K562 (cell line): Measurements from ENCODE around the gene MRI1. TPM values are rescaled to one million over a fixed set of nuclear protein-coding genes. Genes with fewer than 3 reads are reported as not detected.

ENCODE experiments used
- ARID2 ChIP-seq: fragments of 450-650 bp; IDR thresholded peaks from 2 replicates; pipeline ENCODE4 v1.6.1; 2017; ENCODE audit warnings: antibody characterized with exemption, mild to moderate bottlenecking
- BRCA1 ChIP-seq, 2 experiments: fragments of 450-650 bp in 1 of 2; sonication (generic) in 1 of 2; formaldehyde crosslinking in 1 of 2; IDR thresholded peaks; 2 replicates each; pipeline versions ENCODE4 v1.5.0 to v1.6.1; 2017 to 2020; ENCODE audit warnings: mild to moderate bottlenecking in 1 of 2, missing genetic modification reagents in 1 of 2
- CEBPB ChIP-seq: fragments of 450-650 bp; IDR thresholded peaks from 2 replicates; pipeline ENCODE4 v1.6.1; 2016; ENCODE audit warnings: missing genetic modification characterization, missing compliant biosample characterization
- DPF2 ChIP-seq: fragments of 450-650 bp; IDR thresholded peaks from 2 replicates; pipeline ENCODE4 v1.6.1; 2016
- ELF4 ChIP-seq: fragments of 450-650 bp; formaldehyde crosslinking; IDR thresholded peaks from 2 replicates; pipeline ENCODE4 v1.4.0; 2022; ENCODE audit warnings: missing genetic modification characterization
- FUS ChIP-seq: fragments of 200-400 bp; formaldehyde crosslinking; optimal IDR thresholded peaks from 2 replicates; pipeline ENCODE3; 2017; ENCODE audit warnings: low read depth, low read length
- NFE2 ChIP-seq: IDR thresholded peaks from 2 replicates; pipeline ENCODE4 v1.6.1; 2014; ENCODE audit warnings: antibody characterized with exemption, low read depth
- NR2F6 ChIP-seq: fragments of 450-650 bp; formaldehyde crosslinking; IDR thresholded peaks from 2 replicates; pipeline ENCODE4 v1.4.0; 2020; ENCODE audit warnings: mild to moderate bottlenecking
- POLR2A ChIP-seq: fragments of 450-650 bp; conservative IDR thresholded peaks from 2 replicates; pipeline ENCODE4 v1.6.1; 2016
- RBM39 ChIP-seq: fragments of 200-400 bp; formaldehyde crosslinking; optimal IDR thresholded peaks from 2 replicates; pipeline ENCODE3; 2018; ENCODE audit warnings: low read depth, low read length
- SIN3A ChIP-seq, 2 experiments: fragments of 150-350 bp in 1 of 2; IDR thresholded peaks; 2 replicates each; pipeline ENCODE4 v1.6.1; 2011 to 2016; ENCODE audit warnings: borderline replicate concordance in 2 of 2, low read depth in 2 of 2, low read length in 2 of 2, mild to moderate bottlenecking in 2 of 2, moderate library complexity in 2 of 2; ENCODE audit not compliant: control insufficient read depth in 1 of 2
- SMARCA4 ChIP-seq: fragments of 450-650 bp; IDR thresholded peaks from 2 replicates; pipeline ENCODE4 v1.6.1; 2016
- SOX6 ChIP-seq: fragments of 450-650 bp; IDR thresholded peaks from 2 replicates; pipeline ENCODE4 v1.6.1; 2014; ENCODE audit warnings: mild to moderate bottlenecking
- TOE1 ChIP-seq, 2 experiments: fragments of 450-650 bp in 1 of 2; sonication (generic) in 1 of 2; formaldehyde crosslinking in 1 of 2; IDR thresholded peaks; 2 replicates each; pipeline versions ENCODE4 v1.7.1 to v1.8.0; 2016 to 2022; ENCODE audit warnings: borderline replicate concordance in 2 of 2, mild to moderate bottlenecking in 2 of 2, antibody characterized with exemption in 1 of 2, inconsistent platforms in 1 of 2, low read depth in 1 of 2, missing genetic modification reagents in 1 of 2, moderate library complexity in 1 of 2
- polyA plus RNA-seq, 8 experiments: library from polyadenylated mRNA; depleted of rRNA in 4 of 8; stranded (reverse) in 5 of 8; unstranded in 3 of 8; fragments of >200 nt; fragmentation: Nextera tagmentation in 2 of 8; fragmentation: Illumina TruSeq in 1 of 8; extraction: Ambion mirVana in 2 of 8; extraction: Trizol in 1 of 8; gene quantifications; 2 replicates each; pipeline versions ENCODE4 v1.2.1 to v1.2.3, GENCODE V29; 2011 to 2014; ENCODE audit warnings: inconsistent platforms in 1 of 8, missing spikeins in 1 of 8
- total RNA-seq, 7 experiments: library from RNA; depleted of rRNA in 6 of 7; stranded (reverse); fragments of >200 nt in 6 of 7; fragmentation: Illumina TruSeq in 2 of 7; extraction: Trizol in 2 of 7; gene quantifications; 2 replicates each; pipeline versions ENCODE4 v1.2.1 to v1.2.3, GENCODE V29; 2011 to 2021; ENCODE audit warnings: low replicate concordance in 1 of 7
- TF ChIP-seq, protein P1 (sequence below): fragments of 200-400 bp; formaldehyde crosslinking; IDR thresholded peaks from 2 replicates; pipeline ENCODE4 v1.6.1; 2017; ENCODE audit warnings: mild to moderate bottlenecking, low read depth, low read length, moderate library complexity
- TF ChIP-seq, protein P2 (sequence below): sonication (generic); formaldehyde crosslinking; IDR thresholded peaks from 2 replicates; pipeline ENCODE4 v1.8.1; 2023; ENCODE audit warnings: mild to moderate bottlenecking, missing genetic modification reagents, moderate library complexity
- TF ChIP-seq, protein P3 (sequence below): fragments of 450-650 bp; formaldehyde crosslinking; IDR thresholded peaks from 2 replicates; pipeline ENCODE4 v1.4.0; 2020; ENCODE audit warnings: mild to moderate bottlenecking
- TF ChIP-seq, protein P4 (sequence below): fragments of 250-450 bp; sonication (Bioruptor Pico); IDR thresholded peaks from 2 replicates; pipeline ENCODE4 v1.5.0; 2022; ENCODE audit warnings: mild to moderate bottlenecking
- TF ChIP-seq, protein P5 (sequence below): fragments of 250-450 bp; sonication (Bioruptor Pico); IDR thresholded peaks from 2 replicates; pipeline ENCODE4 v1.5.0; 2020; ENCODE audit warnings: mild to moderate bottlenecking, borderline replicate concordance

The MRI1 gene
- total and polyA plus RNA-seq, 9 of the 15 experiments (the other 6 are each of a cell fraction or from before 2014, with no cell fraction given) = 5.5 to 57.4 (median 28.2) TPM

DNA sequence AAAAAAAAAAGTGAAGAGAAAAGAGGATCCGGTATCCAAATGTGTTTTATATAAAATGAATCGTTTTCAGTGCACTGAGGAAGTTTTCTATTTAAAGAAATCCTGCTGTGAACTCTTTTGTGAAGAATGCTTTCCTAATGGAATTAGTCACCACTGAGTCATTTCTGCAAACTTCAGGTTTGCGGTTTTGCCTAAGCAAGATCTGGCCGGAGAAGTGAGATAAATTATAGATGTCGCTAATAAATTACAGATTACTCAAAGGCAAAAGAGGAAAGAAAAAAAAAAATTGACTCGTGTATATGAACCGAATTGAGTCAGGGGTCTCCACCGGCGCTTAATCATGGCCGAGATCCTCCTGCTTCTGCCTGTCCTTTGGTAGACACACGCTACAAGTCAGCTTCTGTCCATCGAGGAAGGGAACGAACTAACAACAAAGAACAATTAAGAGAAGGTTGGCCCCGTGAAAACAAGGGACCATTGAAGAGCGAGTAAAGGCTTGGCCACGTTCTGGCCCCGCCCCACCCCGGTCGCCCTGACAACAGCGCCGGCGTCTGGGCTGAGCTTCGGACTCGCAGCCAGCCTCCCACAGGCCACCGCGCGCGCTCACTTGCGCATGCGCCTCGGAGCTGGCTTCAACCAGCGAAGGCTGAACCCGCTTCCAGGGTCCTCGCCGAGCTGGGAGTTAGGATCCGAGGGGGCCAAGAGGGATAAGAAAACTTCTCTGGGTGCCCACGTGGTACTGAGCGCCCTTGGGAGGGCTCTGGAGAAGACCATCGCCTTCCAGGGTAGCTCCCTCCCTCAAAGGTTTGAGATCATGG lies 33.0 kb upstream of the MRI1 start (continued):
- TF ChIP-seq, protein P1, sequence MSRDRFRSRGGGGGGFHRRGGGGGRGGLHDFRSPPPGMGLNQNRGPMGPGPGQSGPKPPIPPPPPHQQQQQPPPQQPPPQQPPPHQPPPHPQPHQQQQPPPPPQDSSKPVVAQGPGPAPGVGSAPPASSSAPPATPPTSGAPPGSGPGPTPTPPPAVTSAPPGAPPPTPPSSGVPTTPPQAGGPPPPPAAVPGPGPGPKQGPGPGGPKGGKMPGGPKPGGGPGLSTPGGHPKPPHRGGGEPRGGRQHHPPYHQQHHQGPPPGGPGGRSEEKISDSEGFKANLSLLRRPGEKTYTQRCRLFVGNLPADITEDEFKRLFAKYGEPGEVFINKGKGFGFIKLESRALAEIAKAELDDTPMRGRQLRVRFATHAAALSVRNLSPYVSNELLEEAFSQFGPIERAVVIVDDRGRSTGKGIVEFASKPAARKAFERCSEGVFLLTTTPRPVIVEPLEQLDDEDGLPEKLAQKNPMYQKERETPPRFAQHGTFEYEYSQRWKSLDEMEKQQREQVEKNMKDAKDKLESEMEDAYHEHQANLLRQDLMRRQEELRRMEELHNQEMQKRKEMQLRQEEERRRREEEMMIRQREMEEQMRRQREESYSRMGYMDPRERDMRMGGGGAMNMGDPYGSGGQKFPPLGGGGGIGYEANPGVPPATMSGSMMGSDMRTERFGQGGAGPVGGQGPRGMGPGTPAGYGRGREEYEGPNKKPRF = no peak
- TF ChIP-seq POLR2A = peak; percentile 89
- TF ChIP-seq DPF2 = peak; percentile 95
- TF ChIP-seq SOX6 = peak; percentile 93
- no peak for TF ChIP-seq ARID2
- no peak for TF ChIP-seq ELF4
- peak; percentile 97 for TF ChIP-seq SMARCA4
- no peak for TF ChIP-seq RBM39
- TF ChIP-seq SIN3A (IDR thresholded peaks at IDR 0.05; ENCODE audit: borderline replicate concordance in 2 of 2, control insufficient read depth in 1 of 2, low read depth in 2 of 2, low read length in 2 of 2) = no peak
- no peak for TF ChIP-seq BRCA1 (IDR thresholded peaks at IDR 0.05)
- no peak for TF ChIP-seq BRCA1 (CRISPR knock-in tag; IDR thresholded peaks at IDR 0.05)
- TF ChIP-seq, protein P2, sequence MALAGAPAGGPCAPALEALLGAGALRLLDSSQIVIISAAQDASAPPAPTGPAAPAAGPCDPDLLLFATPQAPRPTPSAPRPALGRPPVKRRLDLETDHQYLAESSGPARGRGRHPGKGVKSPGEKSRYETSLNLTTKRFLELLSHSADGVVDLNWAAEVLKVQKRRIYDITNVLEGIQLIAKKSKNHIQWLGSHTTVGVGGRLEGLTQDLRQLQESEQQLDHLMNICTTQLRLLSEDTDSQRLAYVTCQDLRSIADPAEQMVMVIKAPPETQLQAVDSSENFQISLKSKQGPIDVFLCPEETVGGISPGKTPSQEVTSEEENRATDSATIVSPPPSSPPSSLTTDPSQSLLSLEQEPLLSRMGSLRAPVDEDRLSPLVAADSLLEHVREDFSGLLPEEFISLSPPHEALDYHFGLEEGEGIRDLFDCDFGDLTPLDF (CRISPR knock-in tag) = no peak
- no peak for TF ChIP-seq NR2F6 (CRISPR knock-in tag)
- TF ChIP-seq TOE1 (IDR thresholded peaks at IDR 0.05; ENCODE audit: borderline replicate concordance) = no peak
- no peak for TF ChIP-seq TOE1 (CRISPR knock-in tag; IDR thresholded peaks at IDR 0.05; ENCODE audit: borderline replicate concordance, low read depth)
- TF ChIP-seq CEBPB = no peak
- TF ChIP-seq, protein P3, sequence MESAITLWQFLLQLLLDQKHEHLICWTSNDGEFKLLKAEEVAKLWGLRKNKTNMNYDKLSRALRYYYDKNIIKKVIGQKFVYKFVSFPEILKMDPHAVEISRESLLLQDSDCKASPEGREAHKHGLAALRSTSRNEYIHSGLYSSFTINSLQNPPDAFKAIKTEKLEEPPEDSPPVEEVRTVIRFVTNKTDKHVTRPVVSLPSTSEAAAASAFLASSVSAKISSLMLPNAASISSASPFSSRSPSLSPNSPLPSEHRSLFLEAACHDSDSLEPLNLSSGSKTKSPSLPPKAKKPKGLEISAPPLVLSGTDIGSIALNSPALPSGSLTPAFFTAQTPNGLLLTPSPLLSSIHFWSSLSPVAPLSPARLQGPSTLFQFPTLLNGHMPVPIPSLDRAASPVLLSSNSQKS (CRISPR knock-in tag) = no peak
- TF ChIP-seq, protein P4, sequence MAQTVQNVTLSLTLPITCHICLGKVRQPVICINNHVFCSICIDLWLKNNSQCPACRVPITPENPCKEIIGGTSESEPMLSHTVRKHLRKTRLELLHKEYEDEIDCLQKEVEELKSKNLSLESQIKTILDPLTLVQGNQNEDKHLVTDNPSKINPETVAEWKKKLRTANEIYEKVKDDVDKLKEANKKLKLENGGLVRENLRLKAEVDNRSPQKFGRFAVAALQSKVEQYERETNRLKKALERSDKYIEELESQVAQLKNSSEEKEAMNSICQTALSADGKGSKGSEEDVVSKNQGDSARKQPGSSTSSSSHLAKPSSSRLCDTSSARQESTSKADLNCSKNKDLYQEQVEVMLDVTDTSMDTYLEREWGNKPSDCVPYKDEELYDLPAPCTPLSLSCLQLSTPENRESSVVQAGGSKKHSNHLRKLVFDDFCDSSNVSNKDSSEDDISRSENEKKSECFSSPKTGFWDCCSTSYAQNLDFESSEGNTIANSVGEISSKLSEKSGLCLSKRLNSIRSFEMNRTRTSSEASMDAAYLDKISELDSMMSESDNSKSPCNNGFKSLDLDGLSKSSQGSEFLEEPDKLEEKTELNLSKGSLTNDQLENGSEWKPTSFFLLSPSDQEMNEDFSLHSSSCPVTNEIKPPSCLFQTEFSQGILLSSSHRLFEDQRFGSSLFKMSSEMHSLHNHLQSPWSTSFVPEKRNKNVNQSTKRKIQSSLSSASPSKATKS (CRISPR knock-in tag) = no peak
- 0 out of 2 replicates have a peak, but pooled peaks have one; percentile 19 for TF ChIP-seq NFE2
- no peak for TF ChIP-seq FUS
- TF ChIP-seq, protein P5, sequence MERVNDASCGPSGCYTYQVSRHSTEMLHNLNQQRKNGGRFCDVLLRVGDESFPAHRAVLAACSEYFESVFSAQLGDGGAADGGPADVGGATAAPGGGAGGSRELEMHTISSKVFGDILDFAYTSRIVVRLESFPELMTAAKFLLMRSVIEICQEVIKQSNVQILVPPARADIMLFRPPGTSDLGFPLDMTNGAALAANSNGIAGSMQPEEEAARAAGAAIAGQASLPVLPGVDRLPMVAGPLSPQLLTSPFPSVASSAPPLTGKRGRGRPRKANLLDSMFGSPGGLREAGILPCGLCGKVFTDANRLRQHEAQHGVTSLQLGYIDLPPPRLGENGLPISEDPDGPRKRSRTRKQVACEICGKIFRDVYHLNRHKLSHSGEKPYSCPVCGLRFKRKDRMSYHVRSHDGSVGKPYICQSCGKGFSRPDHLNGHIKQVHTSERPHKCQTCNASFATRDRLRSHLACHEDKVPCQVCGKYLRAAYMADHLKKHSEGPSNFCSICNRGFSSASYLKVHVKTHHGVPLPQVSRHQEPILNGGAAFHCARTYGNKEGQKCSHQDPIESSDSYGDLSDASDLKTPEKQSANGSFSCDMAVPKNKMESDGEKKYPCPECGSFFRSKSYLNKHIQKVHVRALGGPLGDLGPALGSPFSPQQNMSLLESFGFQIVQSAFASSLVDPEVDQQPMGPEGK = no peak
